NCI-H128 (cell line): ENCODE data around the gene CACNA1C.
"Not testable (repeated sequence)": the region's sequence is repeated elsewhere in the genome, so short reads cannot be mapped to it uniquely, and the experiment has no call there.

Source experiments
- DNase-seq: peaks from one replicate; lab custom pipeline; 2025; ENCODE audit not compliant: unreplicated experiment; lab: John Stamatoyannopoulos, UW

CACNA1C gene

GRCh38 chr12:2463719-2464118 is 410.9 kb downstream of the CACNA1C start:
- DNase-seq: no peak

GRCh38 chr12:2465681-2466080 is 412.9 kb downstream of the CACNA1C start:
- DNase-seq: no peak

DNA sequence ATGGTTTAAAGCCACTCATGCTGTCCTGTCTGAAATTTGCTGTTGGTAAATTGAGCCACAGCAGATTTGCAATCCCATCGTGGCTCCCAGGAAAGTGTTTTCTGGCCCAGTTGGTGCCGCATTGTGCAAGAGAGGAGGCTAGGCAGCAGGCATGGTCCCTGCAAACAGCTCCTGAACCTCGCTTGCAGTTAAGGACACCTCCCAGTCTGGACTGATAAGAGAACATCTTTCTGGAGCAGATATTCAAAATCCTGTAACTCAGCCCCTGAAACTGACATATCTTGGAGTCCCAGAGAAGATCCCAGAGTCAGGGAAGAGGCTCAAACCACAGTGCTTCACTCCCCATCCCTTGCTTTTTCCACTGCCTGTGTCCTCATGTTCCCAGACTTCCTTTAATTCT is 413.4 kb downstream of the CACNA1C start:
- DNase-seq: no peak

- DNase-seq: no peak
These were observed 414.8 kb downstream of the CACNA1C start for GRCh38 chr12:2467447-2468195.

GRCh38 chr12:2475984-2476383 is 423.2 kb downstream of the CACNA1C start:
- no peak for DNase-seq

- DNase-seq: no peak
These were observed 424.4 kb downstream of the CACNA1C start for GRCh38 chr12:2477009-2477766.

DNA sequence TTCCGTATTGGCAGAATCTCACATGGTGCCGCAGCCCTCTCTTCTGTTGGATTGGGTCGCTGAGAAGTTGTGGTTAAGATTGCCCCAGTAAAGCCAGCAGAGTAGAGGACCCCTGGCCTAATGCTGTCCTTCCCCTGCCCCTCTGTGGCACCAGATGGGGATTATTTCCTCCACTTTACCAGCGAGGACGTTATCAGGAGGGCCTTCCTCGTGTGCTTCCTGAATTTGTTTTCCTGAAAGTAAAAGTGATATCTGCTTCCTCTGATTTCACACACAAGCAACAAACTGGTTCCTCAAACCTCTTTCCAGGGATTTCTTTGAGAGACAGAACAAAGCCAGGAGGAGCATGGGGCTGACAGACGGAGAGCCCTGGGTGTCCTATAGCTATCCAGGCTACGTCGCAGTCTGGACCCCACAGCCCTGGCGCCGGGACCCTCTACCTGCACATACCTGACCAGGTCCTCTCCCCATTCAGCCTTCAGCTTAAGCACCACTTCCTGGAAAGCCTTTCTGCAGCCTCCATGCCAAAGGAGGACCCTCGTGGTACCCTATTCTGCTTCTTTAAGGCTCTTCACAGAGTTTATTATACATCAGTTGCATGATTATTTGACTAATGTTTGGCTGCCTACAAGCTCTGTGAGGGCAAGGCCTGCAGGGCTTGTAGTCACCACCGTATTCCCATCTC is 427.2 kb downstream of the CACNA1C start:
- DNase-seq: no peak

DNA sequence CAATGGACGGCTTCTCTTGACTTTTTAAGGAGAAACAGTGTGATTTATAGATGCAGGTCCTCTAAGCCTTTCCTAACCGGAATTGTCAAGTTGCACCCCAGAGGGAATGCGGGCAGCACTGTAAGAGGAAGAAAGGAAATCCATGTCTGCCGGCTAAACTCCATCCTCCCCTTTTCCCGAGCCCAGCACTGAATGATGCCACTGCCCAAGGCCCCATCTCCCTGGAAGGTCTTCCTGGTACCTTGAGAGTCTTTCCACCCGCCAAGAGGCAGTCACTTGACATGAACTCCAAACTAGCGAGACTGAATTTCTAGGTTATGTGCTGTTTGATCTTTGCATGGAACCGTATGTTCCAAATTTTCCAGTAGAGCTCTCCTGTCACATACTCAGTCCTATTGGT is 428.6 kb downstream of the CACNA1C start:
- DNase-seq: no peak

DNA sequence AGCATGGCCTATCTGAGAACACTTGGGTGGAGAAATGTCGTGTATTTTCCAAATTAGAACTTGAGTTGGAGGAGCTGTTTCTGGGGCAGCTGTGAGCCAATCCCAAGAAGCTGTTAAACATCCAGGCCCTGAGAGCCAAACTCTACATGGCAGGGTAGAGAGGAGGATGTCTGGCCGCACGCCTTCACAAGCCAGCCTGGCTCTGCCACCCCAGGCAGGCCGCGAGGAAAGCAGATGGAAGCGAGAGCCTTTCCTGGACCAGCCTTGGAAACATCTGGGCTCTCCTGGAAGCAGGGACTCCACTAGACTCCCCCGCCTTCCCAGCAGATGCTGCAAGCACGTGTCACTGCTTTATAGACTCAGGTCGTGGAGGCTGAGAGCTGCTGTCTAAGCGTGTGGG is 429.2 kb downstream of the CACNA1C start:
- no peak for DNase-seq

- DNase-seq: no peak
These were observed 430.3 kb downstream of the CACNA1C start for GRCh38 chr12:2482938-2483660.

DNA sequence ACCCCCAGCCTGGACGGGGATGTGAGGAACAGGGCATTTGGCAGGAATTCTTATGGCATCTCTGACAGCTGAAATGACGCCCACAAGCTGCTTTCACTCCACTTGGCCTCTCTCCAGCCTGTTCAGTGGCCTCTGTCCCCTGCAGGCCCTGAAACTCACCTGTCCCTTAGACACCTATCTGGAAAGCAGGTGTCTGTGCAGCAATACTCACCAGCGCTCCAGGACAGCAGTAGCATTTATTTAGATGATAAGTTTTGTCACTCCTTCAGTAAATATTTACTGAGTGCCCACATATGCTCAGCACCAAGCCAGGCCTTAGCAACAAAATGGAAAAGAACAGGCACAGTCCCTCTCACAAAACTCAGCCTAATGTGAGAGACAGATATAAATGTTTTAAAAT is 430.9 kb downstream of the CACNA1C start:
- no peak for DNase-seq

DNA sequence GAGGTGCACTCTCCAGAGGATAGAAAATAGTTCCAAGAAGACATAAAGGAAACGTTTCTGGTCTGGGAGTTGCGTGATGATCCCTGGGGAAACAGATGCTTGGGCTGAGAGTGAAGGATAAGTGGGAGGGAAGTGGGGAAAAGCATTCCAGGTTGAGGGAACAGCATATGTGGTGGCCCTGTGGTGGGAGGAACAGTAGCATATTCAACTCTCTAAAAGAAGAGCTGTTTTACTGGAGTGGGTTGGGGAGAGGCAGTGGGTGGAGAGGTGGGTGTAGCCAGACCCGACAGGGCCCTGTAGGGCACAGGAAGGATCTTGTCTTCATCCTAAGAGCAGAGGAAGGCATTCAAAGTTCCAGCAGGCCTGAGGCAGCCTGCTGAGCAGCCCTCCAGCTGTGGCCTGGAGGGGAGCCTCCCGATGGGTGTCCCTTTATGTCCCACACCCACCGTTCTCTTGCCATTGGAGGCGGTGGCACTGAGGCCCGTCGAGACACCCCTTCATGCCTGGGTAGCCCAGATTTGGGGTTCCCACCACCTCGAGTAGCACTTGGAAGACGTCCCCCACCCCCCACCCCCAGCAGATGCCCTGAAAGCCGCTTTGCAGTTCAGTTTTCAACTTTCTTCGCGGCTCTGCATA is 431.5 kb downstream of the CACNA1C start:
- no peak for DNase-seq

DNA sequence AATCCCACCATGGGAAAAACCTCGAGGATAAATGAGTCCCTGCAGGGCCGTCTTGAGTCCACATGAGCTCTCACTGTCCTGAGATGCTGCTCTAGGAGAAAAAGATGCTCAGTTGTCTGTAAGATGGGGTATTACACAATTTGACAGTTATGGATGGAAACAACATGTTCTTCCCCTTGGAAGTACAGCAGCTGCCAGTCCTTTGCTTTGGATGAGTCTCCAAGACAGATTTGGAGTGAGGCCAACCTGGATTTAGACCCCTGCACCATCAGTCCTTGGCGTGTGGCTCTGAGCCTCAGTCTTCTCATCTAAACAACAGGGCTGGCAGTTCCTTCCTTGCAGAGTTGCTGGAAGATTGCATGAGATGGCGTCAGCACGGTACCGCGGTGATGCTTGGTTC is 432.9 kb downstream of the CACNA1C start:
- DNase-seq: no peak

- DNase-seq: no peak
These were observed 434.0 kb downstream of the CACNA1C start for GRCh38 chr12:2486796-2487195.

GRCh38 chr12:2487278-2487677 is 434.5 kb downstream of the CACNA1C start:
- DNase-seq: no peak

- no peak for DNase-seq
These were observed 435.3 kb downstream of the CACNA1C start for GRCh38 chr12:2488131-2488530.

DNA sequence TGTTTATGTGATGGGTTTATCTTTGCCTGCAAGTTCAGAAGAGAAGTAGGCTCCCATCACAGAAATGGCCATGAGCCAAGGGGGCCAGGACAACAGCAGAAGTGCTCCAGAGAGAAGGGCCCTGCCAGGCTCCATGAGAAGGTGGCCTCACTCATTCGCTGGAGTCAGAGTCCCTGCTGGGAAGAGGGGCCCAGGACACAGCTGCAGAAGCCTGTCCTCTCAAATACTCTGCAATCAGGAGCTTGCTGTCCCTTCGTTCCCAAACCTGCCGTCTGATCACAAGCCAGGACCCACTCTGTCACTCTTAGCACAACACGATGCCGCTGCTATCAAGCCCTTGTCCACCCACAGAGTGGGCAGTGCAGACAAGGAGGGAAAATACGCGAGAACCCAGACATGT is 435.8 kb downstream of the CACNA1C start:
- no peak for DNase-seq

DNA sequence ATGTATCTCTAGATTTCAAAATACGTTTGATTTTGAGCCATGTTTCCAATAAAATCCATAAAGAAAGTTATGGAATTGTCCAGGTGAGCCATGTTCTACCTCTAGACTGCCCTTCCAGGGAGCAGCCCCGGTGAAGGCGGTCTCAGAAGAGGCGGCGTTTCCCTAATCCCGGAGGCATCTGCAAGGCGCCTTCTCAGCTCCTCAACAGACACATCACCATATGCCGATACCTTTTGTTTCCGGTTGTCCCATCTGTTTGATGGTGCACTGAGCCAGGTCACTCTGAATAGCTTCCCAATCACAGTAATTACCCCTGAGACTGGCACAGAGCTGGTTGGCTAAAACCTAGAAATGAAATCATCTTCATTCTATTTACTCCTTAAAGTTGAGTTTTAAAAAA is 436.5 kb downstream of the CACNA1C start:
- no peak for DNase-seq

GRCh38 chr12:2490831-2491230 is 438.0 kb downstream of the CACNA1C start:
- no peak for DNase-seq

DNA sequence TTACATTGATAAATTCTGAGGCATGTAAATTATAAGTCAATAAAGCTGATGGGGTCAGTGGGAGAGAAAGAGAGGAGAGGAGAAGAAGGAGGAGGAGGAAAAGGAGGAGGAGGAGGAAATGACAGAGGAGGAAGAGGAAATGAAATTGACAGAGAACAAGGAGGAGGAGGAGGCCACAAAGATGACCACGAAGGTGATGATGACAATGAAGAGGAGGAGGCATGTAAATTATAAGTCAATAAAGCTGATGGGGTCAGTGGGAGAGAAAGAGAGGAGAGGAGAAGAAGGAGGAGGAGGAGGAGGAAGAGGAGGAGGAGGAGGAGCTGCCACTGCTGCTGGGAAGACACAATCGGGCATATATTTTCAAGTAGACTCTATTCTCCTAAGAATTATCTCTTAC is 438.6 kb downstream of the CACNA1C start:
- DNase-seq: not testable (repeated sequence)

DNA sequence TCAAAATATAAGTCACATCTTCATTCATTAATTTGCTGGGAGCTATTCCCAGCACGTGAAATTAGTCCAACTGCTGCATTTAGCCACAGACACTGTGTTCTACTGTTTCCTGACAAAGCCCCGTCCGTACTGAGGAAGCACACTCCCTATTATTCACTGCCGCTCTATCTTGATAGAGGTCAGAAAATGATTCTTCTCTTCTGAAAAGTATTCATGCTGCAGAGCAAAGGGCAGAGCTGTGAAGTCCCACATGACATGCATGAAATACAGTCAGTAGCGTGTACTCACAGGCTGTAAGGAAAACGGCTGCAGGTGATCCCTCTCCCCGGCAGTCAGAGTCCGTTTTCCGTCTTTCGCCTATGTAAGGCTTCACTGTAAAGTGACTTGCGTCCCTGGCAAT is 439.4 kb downstream of the CACNA1C start:
- DNase-seq: no peak
